ENCODE data around the gene CEACAM8.

GRCh38 chr19:42544146-42544545, 50.6 kb downstream of the CEACAM8 start:
- TF ChIP-seq CTCF (IDR thresholded peaks at IDR 0.05): no peak
- no peak for TF ChIP-seq EP300 (IDR thresholded peaks at IDR 0.05)
- TF ChIP-seq POLR2A (IDR thresholded peaks at IDR 0.05): no peak
- TF ChIP-seq POLR2AphosphoS5 (IDR thresholded peaks at IDR 0.05): no peak

Data from gastroesophageal sphincter (tissue), 3 donors.